ELR (cell line): ENCODE measurements around the gene DNAH6.
A peak's percentile ranks its signal among the peaks of the same experiment; 100 is the strongest.
"Not testable (repeated sequence)": the region's sequence is repeated elsewhere in the genome, so short reads cannot be mapped to it uniquely, and the experiment has no call there.

Experiments
- DNase-seq: peaks from one replicate; pipeline ENCODE4 v3.0.0-alpha.2; 2015; ENCODE audit warnings: low read depth

The DNAH6 gene

DNA sequence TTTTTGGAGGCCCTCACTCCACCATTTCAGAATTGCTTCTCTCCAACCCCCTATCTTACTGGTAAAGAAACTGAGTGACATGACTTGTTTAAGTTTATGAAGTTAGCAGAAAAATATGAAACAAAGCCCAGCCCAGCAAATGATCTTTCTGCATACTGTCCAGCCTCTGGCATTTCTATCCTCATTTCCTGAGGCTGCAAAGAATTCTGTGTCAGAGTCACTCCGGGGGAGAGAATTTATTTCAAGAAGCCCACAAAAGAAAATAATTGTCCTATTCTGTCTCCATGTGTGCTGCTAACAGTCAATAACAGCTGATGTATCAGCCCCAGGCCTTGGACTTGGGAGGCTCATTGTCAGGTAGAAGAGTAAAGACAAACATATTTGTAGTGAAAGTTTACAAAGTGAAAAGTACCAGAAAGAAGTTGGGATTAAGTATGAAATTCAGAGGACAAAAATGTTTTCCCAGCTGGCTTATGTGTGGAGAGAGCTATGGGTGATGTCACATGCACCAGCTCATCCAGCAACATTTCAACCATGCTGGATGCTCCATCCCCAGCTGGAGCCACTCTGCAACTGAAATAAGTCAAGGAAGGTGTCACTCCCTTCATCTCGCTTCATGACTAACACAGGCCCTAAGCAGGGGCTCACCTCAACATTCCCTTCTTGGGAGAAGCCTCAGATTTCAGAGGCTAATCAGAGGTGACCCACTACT lies 322.3 kb downstream of the DNAH6 start:
- DNase-seq: no peak

DNA sequence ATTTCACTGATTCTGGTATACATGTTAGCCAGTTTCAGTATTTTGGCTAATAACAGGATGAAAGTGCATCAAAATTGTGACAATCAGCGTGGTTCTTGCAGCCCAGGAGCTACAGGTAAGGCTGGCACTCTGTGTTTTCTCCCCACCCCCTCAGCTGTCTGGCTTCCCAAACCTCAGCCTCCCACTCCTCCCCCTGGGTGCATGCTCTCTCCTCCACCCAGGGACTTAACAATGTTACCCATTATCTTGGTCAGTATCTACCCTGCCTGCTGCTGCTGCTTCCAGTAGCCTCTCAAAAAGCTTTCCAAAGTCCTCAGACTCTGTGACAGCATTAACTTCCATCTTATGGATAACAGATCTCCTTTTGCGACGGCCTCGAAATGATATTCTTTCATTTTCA lies 323.6 kb downstream of the DNAH6 start:
- no peak for DNase-seq

- DNase-seq: peak; percentile 54
Measured at GRCh38 chr2:84840306-84840705, 324.0 kb downstream of the DNAH6 start.

GRCh38 chr2:84841577-84841976 lies 325.3 kb downstream of the DNAH6 start:
- no peak for DNase-seq

- no peak for DNase-seq
Measured at GRCh38 chr2:84844141-84844540, 327.8 kb downstream of the DNAH6 start.

- no peak for DNase-seq
Measured at GRCh38 chr2:84846041-84846663, 329.9 kb downstream of the DNAH6 start.

DNA sequence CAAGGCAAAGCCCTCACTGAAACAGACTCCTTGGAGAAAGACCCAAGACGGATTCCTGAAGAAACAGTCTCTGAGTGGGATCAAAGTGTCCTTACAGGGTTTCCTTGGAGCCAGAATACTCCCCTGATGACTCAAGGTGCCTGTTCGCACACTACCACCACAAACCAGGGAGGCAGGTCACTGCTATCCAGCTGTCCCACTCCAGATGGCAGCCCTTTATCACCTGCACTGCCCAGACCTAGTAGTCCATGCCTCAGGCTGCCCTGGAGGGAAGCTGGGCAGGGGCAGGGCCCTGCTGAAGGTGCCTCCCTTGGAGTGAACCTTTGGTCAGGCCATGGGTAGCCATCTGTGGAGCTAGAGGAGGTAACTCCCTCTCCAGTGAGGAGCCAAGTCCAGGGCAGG lies 330.4 kb downstream of the DNAH6 start:
- DNase-seq: peak; percentile 53

DNA sequence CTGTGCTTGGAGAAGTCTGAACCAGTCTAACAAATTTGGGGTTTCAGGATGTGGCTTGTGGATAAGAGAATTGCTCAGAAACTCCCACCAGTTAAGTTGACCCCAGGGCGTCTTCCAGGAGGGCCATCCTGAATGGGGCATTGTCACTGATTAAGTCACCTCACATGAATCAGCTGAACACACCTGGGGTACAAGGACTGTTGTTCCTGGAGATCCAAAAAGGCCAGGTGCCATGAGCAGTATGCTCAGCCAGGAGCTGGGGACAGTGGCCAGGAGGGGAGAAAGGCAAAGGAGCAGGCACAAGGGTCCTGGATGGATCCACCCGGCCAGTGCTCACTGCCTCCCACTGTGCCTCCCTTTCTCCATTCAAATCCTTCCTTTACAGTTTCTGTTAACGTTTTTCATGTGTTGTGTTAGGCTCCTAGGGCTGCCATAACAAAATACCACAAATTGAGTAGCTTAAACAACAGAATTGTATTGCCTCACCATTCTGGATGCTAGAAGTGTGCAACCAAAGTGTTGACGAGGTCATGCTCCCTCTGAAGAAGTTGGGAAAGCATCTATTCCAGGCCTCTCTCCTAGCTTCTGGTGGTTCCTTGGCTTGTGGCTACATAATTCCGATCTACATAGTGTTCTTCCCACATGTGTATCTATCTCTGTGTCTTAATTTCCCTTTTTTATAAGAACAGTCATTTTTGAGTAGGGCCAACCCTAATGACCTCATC lies 331.2 kb downstream of the DNAH6 start:
- DNase-seq: no peak

GRCh38 chr2:84849271-84849952 lies 333.1 kb downstream of the DNAH6 start:
- DNase-seq: peak; percentile 71

- no peak for DNase-seq
Measured at GRCh38 chr2:84850471-84850870, 334.2 kb downstream of the DNAH6 start.

GRCh38 chr2:84851876-84852275 lies 335.6 kb downstream of the DNAH6 start:
- DNase-seq: no peak

DNA sequence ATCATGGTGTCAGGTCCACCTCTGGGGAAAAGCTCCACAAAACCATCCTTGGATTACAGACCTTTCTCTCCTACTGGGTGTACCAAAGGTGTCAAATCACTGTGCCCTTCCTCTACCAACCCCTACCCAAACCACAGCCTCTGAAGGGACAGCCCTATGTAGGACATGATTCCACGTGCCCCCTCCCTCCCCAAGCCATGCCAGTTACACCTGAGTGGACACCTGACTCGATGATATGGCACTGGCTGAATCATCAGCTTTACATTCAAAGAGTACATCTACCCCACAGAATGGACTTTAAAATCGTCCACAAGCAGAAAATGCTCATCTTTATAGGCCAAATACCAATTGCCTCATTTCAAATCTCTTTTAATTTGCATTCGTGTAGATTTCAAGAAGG lies 338.6 kb downstream of the DNAH6 start:
- no peak for DNase-seq

DNA sequence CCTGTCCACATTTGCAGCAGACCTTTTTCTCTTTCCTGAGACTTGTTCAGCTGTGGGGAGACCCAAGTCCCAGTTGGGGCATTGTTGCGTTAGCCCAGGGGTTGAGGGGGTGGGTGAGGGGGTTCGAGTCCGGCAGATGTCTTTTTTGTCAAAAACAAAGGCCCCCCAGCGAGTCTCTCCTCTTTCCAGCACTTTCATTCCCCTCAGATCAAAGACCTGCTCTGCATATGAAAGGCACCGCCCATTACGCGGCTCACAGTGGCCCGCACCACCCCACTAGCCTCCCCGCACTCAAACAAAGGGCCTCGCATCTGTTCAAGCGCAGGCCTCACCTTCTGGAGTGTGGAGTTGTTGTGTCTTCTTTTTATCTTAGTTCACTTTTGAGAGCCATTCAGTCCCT lies 339.4 kb downstream of the DNAH6 start:
- no peak for DNase-seq

- no peak for DNase-seq
Measured at GRCh38 chr2:84856787-84857186, 340.5 kb downstream of the DNAH6 start.

GRCh38 chr2:84857566-84857965 lies 341.3 kb downstream of the DNAH6 start:
- no peak for DNase-seq

DNA sequence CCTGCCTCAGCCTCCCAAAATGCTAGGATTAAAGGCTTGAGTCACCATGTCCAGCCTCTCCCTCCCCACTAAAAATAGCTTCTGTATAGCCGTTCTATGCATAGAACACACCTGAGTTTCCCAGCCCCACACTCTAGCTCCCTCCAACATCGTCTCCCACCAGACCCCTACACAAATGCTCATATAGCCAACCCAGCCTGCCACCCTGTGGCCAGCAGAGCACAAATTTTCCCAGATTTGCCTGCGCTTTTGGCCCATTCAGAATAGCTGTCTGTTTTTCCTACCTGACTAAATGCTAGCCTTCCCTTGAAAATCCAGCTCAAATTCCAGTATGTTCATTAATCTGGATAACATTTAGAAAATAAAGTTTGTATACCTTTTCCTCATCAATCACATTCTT lies 341.8 kb downstream of the DNAH6 start:
- DNase-seq: peak; percentile 18

DNA sequence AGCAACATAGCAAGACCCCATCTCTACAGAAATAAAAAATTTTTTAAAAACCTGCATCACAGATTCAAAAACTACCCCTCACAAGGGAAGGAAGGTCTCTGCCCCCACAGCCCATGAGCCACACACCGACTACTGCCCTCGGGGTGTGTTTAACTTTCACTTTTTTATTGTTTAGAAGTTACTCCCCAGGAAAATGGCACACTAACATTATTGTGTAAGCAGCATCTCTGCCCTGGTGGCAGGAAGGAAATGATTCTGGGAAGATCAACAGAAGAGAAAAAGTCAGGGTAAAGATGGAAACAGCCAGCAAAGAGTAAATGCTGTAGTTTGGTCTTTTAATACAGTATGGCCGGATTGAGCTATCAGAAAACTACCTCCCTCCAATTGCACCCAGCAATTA lies 342.6 kb downstream of the DNAH6 start:
- no peak for DNase-seq

DNA sequence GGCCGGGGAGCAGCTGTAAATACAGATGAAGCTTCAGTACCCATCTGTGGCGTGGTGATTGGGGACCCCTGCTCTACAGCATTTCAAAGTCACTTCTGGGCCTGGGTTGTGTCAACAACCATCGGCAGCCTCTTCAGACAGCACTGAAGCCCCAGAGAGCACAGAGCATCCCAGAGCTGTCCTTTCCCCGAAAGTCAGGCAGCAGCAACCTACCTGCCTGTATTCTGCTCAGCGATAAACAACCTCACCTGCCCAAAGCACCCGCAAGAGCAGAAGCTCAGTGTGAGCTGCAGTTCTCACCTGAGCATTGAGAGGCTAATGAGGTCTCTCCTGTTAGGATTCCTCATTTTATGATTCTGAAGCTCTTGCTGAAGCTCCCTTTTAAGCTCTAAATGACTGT lies 345.2 kb downstream of the DNAH6 start:
- DNase-seq: no peak

DNA sequence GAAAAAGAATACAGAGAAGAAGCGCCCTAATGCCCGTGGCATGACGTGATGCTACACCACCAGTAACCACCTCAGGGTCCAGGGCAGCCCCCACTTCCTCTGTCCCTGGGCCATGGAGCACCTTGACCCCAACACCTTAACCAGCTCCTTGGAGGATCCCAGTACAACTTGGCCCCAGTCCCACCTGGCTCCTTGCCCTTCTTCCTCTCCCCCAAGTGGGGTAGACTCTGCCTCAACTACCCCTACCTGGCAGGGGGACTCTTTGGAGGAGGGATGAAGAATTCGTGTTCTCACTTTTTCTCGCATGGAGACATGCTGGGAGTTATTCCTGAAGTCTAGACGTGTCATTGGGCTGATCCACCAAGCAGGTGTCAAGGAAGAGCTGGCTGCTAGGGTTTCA lies 345.7 kb downstream of the DNAH6 start:
- DNase-seq: no peak

- DNase-seq: peak; percentile 68
Measured at GRCh38 chr2:84865181-84865783, 349.0 kb downstream of the DNAH6 start.

DNA sequence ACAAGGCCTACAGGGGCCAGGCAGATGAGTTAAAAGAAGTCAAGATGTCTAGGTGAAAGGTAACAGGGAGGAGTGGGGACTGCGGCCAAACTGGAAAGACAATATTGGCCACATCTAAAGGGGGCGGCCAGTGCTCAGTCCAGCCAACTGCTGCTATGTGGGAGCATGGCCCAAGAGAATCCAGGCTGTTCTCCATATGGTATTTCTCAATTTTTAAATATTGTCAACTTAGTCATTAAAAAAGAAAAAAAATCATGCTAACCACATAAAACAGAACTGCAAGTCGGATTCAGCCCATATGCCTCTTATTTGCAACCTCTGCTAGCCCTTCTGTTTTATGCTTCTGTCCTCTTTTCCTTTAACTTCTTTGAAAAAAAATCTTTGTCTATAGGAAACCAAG lies 349.8 kb downstream of the DNAH6 start:
- no peak for DNase-seq

GRCh38 chr2:84868327-84868726 lies 352.0 kb downstream of the DNAH6 start:
- DNase-seq: not testable (repeated sequence)
